ENCODE data around the gene ANKH. TPM values are rescaled to one million over a fixed set of nuclear protein-coding genes. Genes with fewer than 3 reads are reported as not detected.

The ANKH gene
- total RNA-seq, 1 experiment from 2014 or later = 81.4 TPM

GRCh38 chr5:14834584-14835550 lies 36.7 kb downstream of the ANKH start:
- ChIA-PET CTCF (no interaction called here), POLR2A (ENCODE audit: unreplicated experiment) (no interaction called here)
- no peaks in the 10 kb centered on the region for H3K36me3 ChIP-seq (ENCODE audit: low read depth)
- no peak for TF ChIP-seq CTCF (conservative IDR thresholded peaks at IDR 0.05)
- TF ChIP-seq EZH2 (IDR thresholded peaks at IDR 0.05; ENCODE audit: low read depth) = no peak
- no peaks in the 10 kb centered on the region for H3K4me1 ChIP-seq (replicated peaks; ENCODE audit: insufficient read depth)
- H3K4me2 ChIP-seq = no peak overlapping the region
- H3K27ac ChIP-seq = no peak overlapping the region
- H4K20me1 ChIP-seq (ENCODE audit: insufficient read depth) = no peaks in the 10 kb centered on the region
- 0 out of 2 replicates have a peak, but pooled peaks cover 5% of the 10 kb centered on the region for H3K27me3 ChIP-seq (ENCODE audit: insufficient read depth, low read depth)
- no peak overlapping the region for H2AFZ ChIP-seq
- no peak for DNase-seq
- no peaks in the 10 kb centered on the region for H3K79me2 ChIP-seq (ENCODE audit: low read depth)
- no peak overlapping the region for H3K4me3 ChIP-seq
- H3K9me3 ChIP-seq (ENCODE audit: insufficient read depth, low read depth) = no peaks in the 10 kb centered on the region
- H3K9me2 ChIP-seq (ENCODE audit: insufficient read depth) = no peaks in the 10 kb centered on the region
- BruUV-seq (replicated peaks) = no TSS peak
- no peaks in the 10 kb centered on the region for H3F3A ChIP-seq (ENCODE audit: insufficient read depth, low read depth)
- intact Hi-C loops (cut with micrococcal nuclease; ENCODE audit: unreplicated experiment) = no loop called here

DNA sequence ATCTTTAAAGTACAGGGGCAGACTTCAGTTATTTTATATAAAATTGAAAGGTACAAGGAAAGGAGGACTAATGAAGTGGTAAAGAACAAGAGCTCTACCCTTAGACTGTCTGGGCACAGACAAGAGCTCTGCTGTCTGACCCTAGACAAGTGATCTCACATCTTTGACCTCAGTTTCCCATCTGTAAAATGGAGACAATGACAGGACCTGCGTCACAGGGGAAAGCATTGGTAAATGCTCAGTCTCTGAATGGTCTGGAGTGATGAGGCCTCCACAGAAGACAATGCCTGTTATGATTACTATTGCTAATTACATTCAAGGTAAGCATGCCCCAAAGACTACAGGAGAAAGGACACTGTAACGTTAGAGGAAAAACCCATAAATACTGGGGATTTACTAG lies 37.5 kb downstream of the ANKH start:
- no peaks in the 10 kb centered on the region for H3K4me1 ChIP-seq (replicated peaks; ENCODE audit: insufficient read depth)
- H3K79me2 ChIP-seq (ENCODE audit: low read depth) = no peaks in the 10 kb centered on the region
- H4K20me1 ChIP-seq (ENCODE audit: insufficient read depth) = no peaks in the 10 kb centered on the region
- no peaks in the 10 kb centered on the region for H3K36me3 ChIP-seq (ENCODE audit: low read depth)
- ChIA-PET POLR2A (ENCODE audit: unreplicated experiment) (no interaction called here), CTCF (no interaction called here)
- H3K9me3 ChIP-seq (ENCODE audit: insufficient read depth, low read depth) = no peaks in the 10 kb centered on the region
- no peak for DNase-seq
- H3K27me3 ChIP-seq (ENCODE audit: insufficient read depth, low read depth) = 0 out of 2 replicates have a peak, but pooled peaks cover 5% of the 10 kb centered on the region
- no peak overlapping the region for H3K4me3 ChIP-seq
- no peaks in the 10 kb centered on the region for H3K9me2 ChIP-seq (ENCODE audit: insufficient read depth)
- no peaks in the 10 kb centered on the region for H3F3A ChIP-seq (ENCODE audit: insufficient read depth, low read depth)
- no peak overlapping the region for H3K4me2 ChIP-seq
- no peak overlapping the region for H3K27ac ChIP-seq
- intact Hi-C loops (cut with micrococcal nuclease; ENCODE audit: unreplicated experiment) = no loop called here
- BruUV-seq (replicated peaks) = no TSS peak
- H2AFZ ChIP-seq = no peak overlapping the region
- TF ChIP-seq EZH2 (IDR thresholded peaks at IDR 0.05; ENCODE audit: low read depth) (no peak), CTCF (conservative IDR thresholded peaks at IDR 0.05) (no peak)

DNA sequence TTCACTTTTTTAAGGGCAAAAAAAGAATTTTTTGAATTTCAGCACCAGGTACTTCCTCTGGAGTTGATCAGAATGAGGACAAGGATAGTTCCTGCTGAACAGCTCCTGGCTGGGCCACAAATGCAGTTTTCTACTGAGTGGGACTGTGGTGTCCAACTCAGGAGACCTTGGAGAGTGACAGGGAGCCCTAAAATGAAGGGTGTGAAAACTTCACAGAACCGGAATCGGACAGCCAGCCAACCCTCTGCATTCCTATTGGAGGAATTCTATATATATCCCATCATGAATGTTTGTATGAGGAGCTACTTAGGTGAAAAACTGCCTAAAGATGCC lies 40.6 kb downstream of the ANKH start:
- Histone ChIP-seq H2AFZ (no peak overlapping the region), H3K4me3 (no peak overlapping the region), H3K9me3 (ENCODE audit: insufficient read depth, low read depth) (no peaks in the 10 kb centered on the region), H3K27me3 (ENCODE audit: insufficient read depth, low read depth) (0 out of 2 replicates have a peak, but pooled peaks cover 5% of the 10 kb centered on the region), H3K36me3 (ENCODE audit: low read depth) (no peaks in the 10 kb centered on the region), H3K27ac (no peak overlapping the region), H3K79me2 (ENCODE audit: low read depth) (no peaks in the 10 kb centered on the region), H3K9me2 (ENCODE audit: insufficient read depth) (no peaks in the 10 kb centered on the region), H3K4me2 (no peak overlapping the region), H4K20me1 (ENCODE audit: insufficient read depth) (no peaks in the 10 kb centered on the region), H3K4me1 (replicated peaks; ENCODE audit: insufficient read depth) (no peaks in the 10 kb centered on the region), H3F3A (ENCODE audit: insufficient read depth, low read depth) (no peaks in the 10 kb centered on the region)
- ChIA-PET POLR2A (ENCODE audit: unreplicated experiment) (no interaction called here), CTCF (interaction anchor here (0.6 kb wide), 1 partner anchor 612 kb away, joined by 4 read pairs; no protein-coding TSS in a partner anchor)
- no peak for DNase-seq
- TF ChIP-seq EZH2 (IDR thresholded peaks at IDR 0.05; ENCODE audit: low read depth) (no peak), CTCF (conservative IDR thresholded peaks at IDR 0.05) (no peak)
- no TSS peak for BruUV-seq (replicated peaks)
- intact Hi-C loops (cut with micrococcal nuclease; ENCODE audit: unreplicated experiment) = no loop called here
